Stimulated activated CD8-positive, alpha-beta memory T cell treated with anti-CD3 and anti-CD28 coated beads, Interleukin-4, amount 100 ng/mL, for 4 hours (primary cell): ENCODE results near the gene ERI2.
"Not testable (repeated sequence)": the region's sequence is repeated elsewhere in the genome, so short reads cannot be mapped to it uniquely, and the experiment has no call there.

Source experiments
- DNase-seq, 2 donors: peaks; one replicate each; pipeline ENCODE4 v3.0.0-alpha.2; 2020; ENCODE audit warnings: low read depth in 2 of 2, low spot score in 1 of 2

Gene ERI2

GRCh38 chr16:20766294-20766693 is 40.0 kb downstream of the ERI2 start:
- DNase-seq, result no peak

GRCh38 chr16:20765732-20766131 is 40.5 kb downstream of the ERI2 start:
- DNase-seq, result no peak

DNA sequence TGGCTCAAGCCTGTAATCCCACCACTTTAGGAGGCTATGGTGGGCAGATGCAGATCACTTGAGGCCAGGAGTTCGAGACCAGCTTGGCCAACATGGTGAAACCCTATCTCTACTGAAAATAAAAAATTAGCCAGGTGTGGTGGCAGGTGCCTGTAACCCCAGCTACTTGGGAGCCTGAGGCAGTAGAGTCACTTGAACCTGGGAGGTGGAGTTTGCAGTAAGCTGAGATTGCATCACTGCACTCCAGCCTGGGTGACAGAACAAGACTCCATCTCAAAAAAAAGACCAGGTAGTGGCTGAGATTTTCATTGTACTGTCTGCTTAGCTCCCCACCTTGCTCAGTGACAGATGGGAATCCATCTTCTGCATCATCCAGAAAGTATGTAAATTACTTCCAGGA is 41.8 kb downstream of the ERI2 start:
- DNase-seq, result not testable (repeated sequence)

GRCh38 chr16:20763461-20764232 is 42.6 kb downstream of the ERI2 start, which contains the start of gene ACSM3:
ACSM3 (plus strand) TSS chr16:20764014; CDS start chr16:20770035, 6,021 bp downstream.
- DNase-seq, result peak in 1 of 2 donors; percentile 30

DNA sequence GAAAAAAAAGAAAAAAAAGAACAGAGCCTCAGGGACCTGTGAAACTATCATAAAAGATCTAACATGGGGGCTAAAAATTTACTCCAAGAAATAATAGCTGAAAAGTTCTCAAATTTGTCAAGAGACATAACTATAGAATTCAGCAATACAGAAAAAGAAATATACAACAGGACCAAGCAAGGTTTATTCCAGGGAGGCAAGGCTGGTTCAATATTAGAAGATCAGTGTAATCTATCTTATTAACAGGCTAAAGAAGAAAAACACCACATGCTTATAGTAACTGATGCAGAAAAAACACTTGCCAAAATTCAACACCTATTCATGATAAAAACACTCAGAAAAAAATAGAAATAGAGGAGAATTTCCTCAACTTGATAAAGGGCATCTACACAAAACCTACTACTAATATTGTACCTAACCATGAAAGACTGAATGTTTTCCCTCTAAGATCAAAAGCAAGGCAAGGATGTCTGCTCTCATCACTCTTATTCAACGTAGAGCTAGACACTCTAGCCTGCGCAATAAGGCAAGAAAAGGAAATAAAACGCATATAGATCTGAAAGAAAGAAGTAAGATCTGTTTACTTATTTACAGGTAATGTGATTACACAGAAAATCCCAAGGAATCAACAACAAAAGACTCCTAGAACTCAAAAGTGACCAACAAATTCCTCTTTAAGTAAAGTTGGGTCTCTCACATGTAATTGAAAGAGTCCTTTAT is 43.7 kb downstream of the ERI2 start:
- no peak for DNase-seq

GRCh38 chr16:20761175-20761574 is 45.1 kb downstream of the ERI2 start:
- no peak for DNase-seq

DNA sequence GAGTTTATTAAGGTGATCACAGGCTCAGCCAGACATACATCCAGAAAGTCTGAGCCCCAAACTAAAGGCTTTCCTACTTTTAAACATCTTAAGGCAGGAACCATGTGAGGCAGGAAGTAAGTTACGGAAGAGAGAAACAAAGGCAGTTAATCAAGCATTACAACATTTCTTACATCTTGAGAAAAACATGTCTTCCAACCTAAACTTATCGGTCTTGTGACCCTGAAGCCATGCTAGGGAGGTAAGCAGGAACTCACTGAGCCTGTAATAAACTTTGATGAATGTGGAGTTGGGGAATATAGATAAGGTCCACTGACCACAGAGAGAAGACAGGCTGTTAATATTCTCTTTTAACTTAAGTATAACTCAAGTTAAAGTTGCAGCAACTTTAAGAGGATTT is 45.9 kb downstream of the ERI2 start:
- no peak for DNase-seq

DNA sequence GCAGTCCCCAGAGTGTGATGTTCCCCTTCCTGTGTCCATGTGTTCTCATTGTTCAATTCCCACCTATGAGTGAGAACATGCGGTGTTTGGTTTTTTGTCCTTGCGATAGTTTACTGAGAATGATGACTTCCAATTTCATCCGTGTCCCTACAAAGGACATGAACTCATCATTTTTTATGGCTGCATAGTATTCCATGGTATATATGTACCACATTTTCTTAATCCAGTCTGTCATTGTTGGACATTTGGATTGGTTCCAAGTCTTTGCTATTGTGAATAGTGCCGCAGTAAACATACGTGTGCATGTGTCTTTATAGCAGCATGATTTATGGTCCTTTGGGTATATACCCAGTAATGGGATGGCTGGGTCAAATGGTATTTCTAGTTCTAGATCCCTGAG is 50.5 kb downstream of the ERI2 start:
- not testable (repeated sequence) for DNase-seq

- DNase-seq, result no peak
Measured at GRCh38 chr16:20755238-20755637, 51.0 kb downstream of the ERI2 start.

DNA sequence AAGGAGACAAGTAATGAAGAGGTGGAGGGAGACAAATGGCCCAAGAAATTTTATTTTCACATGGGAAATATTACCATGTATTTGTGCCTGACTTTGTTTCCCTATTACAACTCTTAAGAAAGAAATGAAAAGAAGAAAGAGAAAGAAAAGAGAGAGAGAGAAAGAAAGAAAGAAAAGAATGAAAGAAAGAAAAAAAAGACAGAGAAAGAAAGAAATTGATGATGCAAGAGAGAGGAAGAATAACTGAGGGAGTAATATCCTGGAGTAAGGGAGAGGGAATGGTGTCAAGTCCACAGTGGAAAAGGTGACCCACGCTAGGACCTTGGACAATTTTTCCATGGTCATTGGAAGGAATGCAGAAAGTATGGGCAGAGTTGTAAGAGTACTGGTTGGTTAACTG is 52.5 kb downstream of the ERI2 start:
- DNase-seq, result no peak

- no peak for DNase-seq
Measured at GRCh38 chr16:20750558-20750957, 55.7 kb downstream of the ERI2 start.

- DNase-seq, result no peak
Measured at GRCh38 chr16:20749474-20749873, 56.8 kb downstream of the ERI2 start.

DNA sequence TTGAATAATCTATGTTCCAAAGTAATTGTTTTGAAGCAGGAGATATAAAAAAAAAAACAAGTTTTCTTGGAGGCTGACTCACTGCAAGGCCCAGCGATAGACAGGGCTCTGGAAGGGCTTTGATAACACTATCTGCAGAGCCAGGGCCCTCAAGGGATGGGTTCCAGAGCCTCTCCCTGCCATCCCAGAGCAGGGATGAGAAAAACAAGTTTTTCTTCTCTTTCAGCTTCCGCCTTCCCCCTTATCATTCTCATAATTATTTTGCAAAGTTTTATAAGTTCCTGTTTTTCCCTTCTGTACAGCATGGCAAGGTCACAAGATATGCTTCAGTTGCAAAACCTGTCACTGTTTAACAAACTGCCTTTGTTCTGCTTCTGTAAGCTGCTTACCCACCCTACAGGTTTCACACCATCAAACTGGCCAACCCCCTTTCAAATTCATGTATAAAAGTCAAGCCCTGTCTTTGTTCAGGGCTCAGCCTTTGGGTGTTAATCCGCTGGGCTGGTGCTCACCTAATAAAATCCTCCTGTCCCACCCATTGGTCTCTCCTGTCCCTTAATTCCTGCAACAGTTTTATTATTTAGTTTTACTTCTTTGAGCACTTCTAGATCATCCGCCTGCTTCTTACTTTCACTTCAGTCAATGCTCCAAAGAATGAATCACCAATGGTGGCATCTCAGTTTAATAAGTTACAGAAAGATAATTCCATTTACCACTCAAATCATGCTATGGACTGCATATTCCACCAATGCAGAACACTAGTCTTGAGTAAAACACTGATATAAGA is 59.0 kb downstream of the ERI2 start:
- no peak for DNase-seq

DNA sequence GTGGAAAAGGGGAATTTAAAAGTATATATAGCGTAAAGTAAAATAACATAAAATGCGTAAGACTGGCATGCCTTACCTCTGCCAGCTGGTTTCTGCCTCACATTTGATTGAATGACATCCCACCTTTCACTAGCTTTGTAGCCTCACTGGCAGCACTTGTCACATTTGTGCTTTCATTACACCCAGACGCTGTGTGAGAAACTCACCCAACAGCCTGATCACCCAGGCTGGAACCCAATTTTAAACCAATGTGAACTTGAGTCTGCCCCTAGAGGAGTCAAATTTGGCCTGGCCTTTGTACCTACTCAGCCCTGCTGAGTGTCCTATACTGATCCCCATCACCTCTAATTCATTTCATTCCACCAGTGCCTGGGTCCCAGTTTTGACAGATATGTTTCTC is 59.8 kb downstream of the ERI2 start:
- no peak for DNase-seq
